ENCODE data around the gene SOHLH1. TPM values are rescaled to one million over a fixed set of nuclear protein-coding genes. Genes with fewer than 3 reads are reported as not detected.

The SOHLH1 gene
- total RNA-seq, 1 experiment from 2014 or later: not detected

DNA sequence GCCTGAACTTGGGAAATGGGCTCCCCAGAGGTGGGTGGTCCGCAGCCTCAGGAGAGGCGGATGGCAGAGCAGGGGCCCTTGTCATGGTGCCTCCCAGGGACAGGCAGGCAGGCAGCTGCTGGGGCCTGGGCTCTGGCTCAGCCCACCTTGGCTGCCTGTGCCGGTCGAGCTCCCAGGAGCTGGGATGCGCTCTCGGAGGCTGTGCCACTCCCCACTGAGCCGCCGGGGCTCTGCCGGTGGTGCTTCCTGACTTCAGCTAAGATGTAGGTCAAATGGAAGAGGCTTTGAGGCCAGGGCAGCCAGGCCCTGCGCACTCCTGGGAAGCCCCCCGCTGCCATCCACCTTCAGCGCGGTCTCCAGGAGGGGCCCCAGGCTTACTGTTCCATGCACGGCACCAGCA lies 43.7 kb upstream of the SOHLH1 start:
- intact Hi-C loops (cut with micrococcal nuclease): no loop called here
- POLR2A ChIA-PET: no interaction called here
- no peak overlapping the region for H3K27ac Mint-ChIP-seq (ENCODE audit: low read depth, unreplicated experiment)

DNA sequence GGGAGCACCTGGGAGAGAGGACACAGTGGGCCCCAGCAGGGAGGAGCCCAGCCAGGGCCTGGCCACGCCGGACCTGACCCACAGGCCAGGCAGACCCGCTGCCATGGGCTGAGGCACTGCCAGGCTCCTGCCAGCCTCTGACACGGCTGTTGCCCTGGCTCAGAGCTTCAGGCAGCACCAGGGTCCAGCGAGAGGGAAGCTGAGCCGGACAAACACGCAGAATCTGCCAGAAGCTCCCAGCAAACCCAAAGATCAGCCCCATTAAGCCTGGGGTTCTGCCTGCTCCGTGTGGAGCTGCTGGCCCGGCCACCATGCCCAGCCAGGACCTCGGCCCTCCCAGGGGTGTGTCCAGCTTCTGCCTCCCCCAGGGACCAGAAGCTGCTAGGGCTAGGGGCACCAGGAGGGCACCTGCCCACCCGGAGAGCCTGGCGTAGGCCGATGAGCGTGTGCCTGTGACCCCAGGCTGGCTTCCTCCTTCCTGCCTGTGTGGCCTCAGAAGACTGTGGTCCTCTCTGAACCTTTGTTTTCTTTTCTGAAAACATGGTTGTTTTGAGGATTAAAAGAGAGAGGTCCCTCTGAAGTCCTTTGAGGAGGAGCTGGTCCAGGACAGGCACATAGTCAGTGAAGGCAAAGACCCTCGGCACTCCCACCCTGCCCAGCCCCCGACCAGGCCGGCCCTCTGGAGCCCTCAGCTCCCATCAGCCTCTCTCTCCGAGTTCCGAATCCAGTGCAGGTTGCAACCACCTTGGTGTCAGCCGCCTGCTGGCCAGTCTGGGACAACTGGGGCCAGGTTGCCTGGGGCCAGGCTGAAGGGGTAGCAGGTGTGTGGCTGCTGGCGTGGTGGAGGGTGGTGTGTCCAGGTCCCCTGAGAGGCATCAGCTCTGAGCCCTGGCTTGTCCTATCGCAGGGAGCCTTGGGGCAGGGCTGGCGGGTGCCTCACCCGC lies 42.3 kb upstream of the SOHLH1 start:
- CTCF ChIA-PET: interaction anchor here (0.6 kb wide), 1 partner anchor 44 kb away, joined by 4 read pairs; no protein-coding TSS in a partner anchor
- DNase-seq (ENCODE audit: unreplicated experiment): no peak
- TF ChIP-seq, protein P1, sequence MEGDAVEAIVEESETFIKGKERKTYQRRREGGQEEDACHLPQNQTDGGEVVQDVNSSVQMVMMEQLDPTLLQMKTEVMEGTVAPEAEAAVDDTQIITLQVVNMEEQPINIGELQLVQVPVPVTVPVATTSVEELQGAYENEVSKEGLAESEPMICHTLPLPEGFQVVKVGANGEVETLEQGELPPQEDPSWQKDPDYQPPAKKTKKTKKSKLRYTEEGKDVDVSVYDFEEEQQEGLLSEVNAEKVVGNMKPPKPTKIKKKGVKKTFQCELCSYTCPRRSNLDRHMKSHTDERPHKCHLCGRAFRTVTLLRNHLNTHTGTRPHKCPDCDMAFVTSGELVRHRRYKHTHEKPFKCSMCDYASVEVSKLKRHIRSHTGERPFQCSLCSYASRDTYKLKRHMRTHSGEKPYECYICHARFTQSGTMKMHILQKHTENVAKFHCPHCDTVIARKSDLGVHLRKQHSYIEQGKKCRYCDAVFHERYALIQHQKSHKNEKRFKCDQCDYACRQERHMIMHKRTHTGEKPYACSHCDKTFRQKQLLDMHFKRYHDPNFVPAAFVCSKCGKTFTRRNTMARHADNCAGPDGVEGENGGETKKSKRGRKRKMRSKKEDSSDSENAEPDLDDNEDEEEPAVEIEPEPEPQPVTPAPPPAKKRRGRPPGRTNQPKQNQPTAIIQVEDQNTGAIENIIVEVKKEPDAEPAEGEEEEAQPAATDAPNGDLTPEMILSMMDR (IDR thresholded peaks at IDR 0.05; ENCODE audit: unreplicated experiment): no peak
- peaks cover 13% of the 10 kb centered on the region for H3K27me3 Mint-ChIP-seq (ENCODE audit: insufficient read depth, unreplicated experiment)
- no peaks in the 10 kb centered on the region for H3K36me3 Mint-ChIP-seq (ENCODE audit: insufficient read depth, unreplicated experiment)
- POLR2A ChIA-PET: no interaction called here
- intact Hi-C loops (cut with micrococcal nuclease): no loop called here
- BruUV-seq (replicated peaks): no TSS peak
- no peak overlapping the region for H3K4me3 Mint-ChIP-seq (ENCODE audit: unreplicated experiment)
- H3K27ac Mint-ChIP-seq (ENCODE audit: low read depth, unreplicated experiment): no peak overlapping the region
- H3K9me3 Mint-ChIP-seq (ENCODE audit: unreplicated experiment): no peaks in the 10 kb centered on the region
- H3K4me1 Mint-ChIP-seq (ENCODE audit: insufficient read depth, unreplicated experiment): peaks cover 5% of the 10 kb centered on the region

More for the DNA sequence above, 43.7 kb upstream of the SOHLH1 start:
- no TSS peak for BruUV-seq (replicated peaks)
- no peak for DNase-seq (ENCODE audit: unreplicated experiment)
- TF ChIP-seq, protein P1 (IDR thresholded peaks at IDR 0.05; ENCODE audit: unreplicated experiment): no peak
- H3K9me3 Mint-ChIP-seq (ENCODE audit: unreplicated experiment): no peaks in the 10 kb centered on the region
- CTCF ChIA-PET: interaction anchor here (0.8 kb wide), 1 partner anchor 39 kb away, joined by 3 read pairs; no protein-coding TSS in a partner anchor
- H3K27me3 Mint-ChIP-seq (ENCODE audit: insufficient read depth, unreplicated experiment): peaks cover 26% of the 10 kb centered on the region
- peaks cover 5% of the 10 kb centered on the region for H3K4me1 Mint-ChIP-seq (ENCODE audit: insufficient read depth, unreplicated experiment)
- no peak overlapping the region for H3K4me3 Mint-ChIP-seq (ENCODE audit: unreplicated experiment)
- no peaks in the 10 kb centered on the region for H3K36me3 Mint-ChIP-seq (ENCODE audit: insufficient read depth, unreplicated experiment)

DNA sequence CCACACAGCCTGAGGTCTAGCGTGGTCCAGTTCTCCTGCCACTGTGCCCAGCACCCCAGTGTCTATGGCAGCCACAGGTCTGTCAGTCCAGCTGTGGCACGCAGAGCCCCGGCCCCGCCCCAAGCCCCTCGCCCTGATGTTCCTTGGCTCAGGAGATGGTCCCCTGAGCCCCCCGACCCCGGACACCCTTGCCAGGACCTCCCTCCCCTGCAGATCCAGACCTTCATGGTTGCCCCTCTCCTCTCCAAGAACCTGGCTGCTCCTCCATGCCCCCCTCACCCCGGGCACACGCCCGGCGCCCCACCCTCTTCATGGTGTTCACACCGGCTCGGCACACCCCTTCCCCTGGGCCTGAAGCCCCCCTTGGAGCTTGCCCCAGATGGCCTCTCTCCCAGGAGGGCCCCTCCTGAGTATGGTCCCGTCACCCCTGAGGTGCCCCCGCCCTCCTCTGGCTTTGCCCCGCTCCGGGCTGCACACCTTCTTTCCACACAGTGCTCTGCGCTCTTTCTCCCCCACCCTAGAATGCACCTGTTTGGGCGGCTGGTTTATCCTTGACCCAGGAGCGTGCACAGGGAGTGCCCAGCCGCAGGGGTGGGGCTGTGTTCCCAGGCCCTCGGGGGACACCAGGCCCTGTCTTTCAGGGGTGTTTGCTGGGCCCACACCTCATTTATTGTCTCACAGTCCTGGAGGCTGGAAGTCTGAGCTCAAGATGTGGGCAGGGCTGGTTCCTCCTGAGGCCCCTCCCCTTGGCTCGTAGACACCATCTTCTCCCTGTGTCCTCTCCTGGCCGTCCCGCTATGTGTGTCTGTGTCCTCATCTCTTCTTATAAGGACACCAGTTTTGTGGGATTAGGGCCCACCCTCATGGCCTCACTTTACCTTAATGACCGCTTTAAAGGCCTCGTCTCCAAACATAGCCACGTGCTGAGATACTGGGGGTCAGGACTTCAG lies 40.3 kb upstream of the SOHLH1 start:
- H3K27ac Mint-ChIP-seq (ENCODE audit: low read depth, unreplicated experiment): no peak overlapping the region
- no peak overlapping the region for H3K4me3 Mint-ChIP-seq (ENCODE audit: unreplicated experiment)
- H3K4me1 Mint-ChIP-seq (ENCODE audit: insufficient read depth, unreplicated experiment): peaks cover 5% of the 10 kb centered on the region
- TF ChIP-seq, protein P1 (IDR thresholded peaks at IDR 0.05; ENCODE audit: unreplicated experiment): no peak
- no peaks in the 10 kb centered on the region for H3K36me3 Mint-ChIP-seq (ENCODE audit: insufficient read depth, unreplicated experiment)
- intact Hi-C loops (cut with micrococcal nuclease): no loop called here
- ChIA-PET CTCF (interaction anchor here (0.6 kb wide), 1 partner anchor 26 kb away, joined by 4 read pairs; no protein-coding TSS in a partner anchor), POLR2A (no interaction called here)
- H3K9me3 Mint-ChIP-seq (ENCODE audit: unreplicated experiment): no peaks in the 10 kb centered on the region
- no TSS peak for BruUV-seq (replicated peaks)
- no peak for DNase-seq (ENCODE audit: unreplicated experiment)
- peaks cover 15% of the 10 kb centered on the region for H3K27me3 Mint-ChIP-seq (ENCODE audit: insufficient read depth, unreplicated experiment)
